Head of caudate nucleus (tissue), 42 donors: Measurements from ENCODE around the gene CACNA2D3.

Source experiments
- DNase-seq, 42 donors: peaks; one replicate each; pipeline versions ENCODE4 v3.0.0 to v3.0.0-alpha.2; 2020 to 2021; ENCODE audit warnings: mixed read lengths in 7 of 42
- intact Hi-C: fragments of 100-400 bp; cut with DNase I; formaldehyde crosslinking; loops from one replicate; pipeline ENCODE4 v1.15.0; 2022

Gene CACNA2D3

GRCh38 chr3:54875596-54876268, 753.4 kb downstream of the CACNA2D3 start:
- DNase-seq, result no peak
- intact Hi-C loops, result no loop called here

GRCh38 chr3:54876694-54877093, 754.3 kb downstream of the CACNA2D3 start:
- DNase-seq, result no peak
- intact Hi-C loops, result no loop called here

GRCh38 chr3:54877730-54878129, 755.4 kb downstream of the CACNA2D3 start:
- intact Hi-C loops, result no loop called here
- no peak for DNase-seq

- intact Hi-C loops, result no loop called here
- DNase-seq, result no peak
Measured at GRCh38 chr3:54878145-54878544, 755.8 kb downstream of the CACNA2D3 start.

GRCh38 chr3:54882129-54882833, 759.9 kb downstream of the CACNA2D3 start:
- DNase-seq, result no peak
- intact Hi-C loops, result no loop called here

- peak in 23 of 42 donors; percentile 13 to 69 (median 34) for DNase-seq
- intact Hi-C loops, result no loop called here
Measured at GRCh38 chr3:54888162-54888561, 765.8 kb downstream of the CACNA2D3 start.

GRCh38 chr3:54888873-54889272, 766.5 kb downstream of the CACNA2D3 start:
- intact Hi-C loops, result no loop called here

GRCh38 chr3:54889731-54890130, 767.4 kb downstream of the CACNA2D3 start:
- no peak for DNase-seq
- intact Hi-C loops, result no loop called here

More at GRCh38 chr3:54888873-54889272, 766.5 kb downstream of the CACNA2D3 start:
- DNase-seq, result peak in 2 of 42 donors; percentile 11 to 46

- intact Hi-C loops, result no loop called here
- peak in 41 of 42 donors; percentile 26 to 83 (median 54) for DNase-seq
Measured at GRCh38 chr3:54891540-54891897, 769.2 kb downstream of the CACNA2D3 start.

GRCh38 chr3:54892168-54892567, 769.8 kb downstream of the CACNA2D3 start:
- DNase-seq, result no peak
- intact Hi-C loops, result no loop called here

GRCh38 chr3:54895613-54896012, 773.3 kb downstream of the CACNA2D3 start:
- intact Hi-C loops, result no loop called here
- no peak for DNase-seq

- intact Hi-C loops, result no loop called here
- no peak for DNase-seq
Measured at GRCh38 chr3:54897028-54897711, 774.8 kb downstream of the CACNA2D3 start.

GRCh38 chr3:54899273-54899672, 776.9 kb downstream of the CACNA2D3 start:
- intact Hi-C loops, result no loop called here
- no peak for DNase-seq

GRCh38 chr3:54900838-54901591, 778.7 kb downstream of the CACNA2D3 start:
- DNase-seq, result no peak
- intact Hi-C loops, result no loop called here

GRCh38 chr3:54901906-54902685, 779.7 kb downstream of the CACNA2D3 start:
- DNase-seq, result no peak
- intact Hi-C loops, result no loop called here

GRCh38 chr3:54905261-54905888, 783.0 kb downstream of the CACNA2D3 start:
- intact Hi-C loops, result no loop called here
- DNase-seq, result no peak

- DNase-seq, result no peak
- intact Hi-C loops, result no loop called here
Measured at GRCh38 chr3:54905920-54906319, 783.6 kb downstream of the CACNA2D3 start.

GRCh38 chr3:54906763-54907162, 784.4 kb downstream of the CACNA2D3 start:
- intact Hi-C loops, result no loop called here
- no peak for DNase-seq
